IMR-90 (cell line): ENCODE results near the gene FBXO33. TPM values are rescaled to one million over a fixed set of nuclear protein-coding genes. Genes with fewer than 3 reads are reported as not detected.

ENCODE experiments used
- ATAC-seq: fragments of 200-7000 bp; cut with Tn5 transposase; 2 replicates; pipeline ENCODE4 v1.9.1; 2020; ENCODE audit warnings: low read depth, mild to moderate bottlenecking, moderate library complexity
- BruUV-seq: library from RNA; stranded (reverse); fragments of 400-500 nt; replicated peaks from 2 replicates; lab custom pipeline; 2021; lab: Mats Ljungman, UMichigan
- CTCF ChIA-PET: fragments of 300-600 bp; formaldehyde crosslinking; extraction: SDS; loops from one replicate; lab custom pipeline; 2021; ENCODE audit warnings: antibody characterized with exemption; lab: Yijun Ruan, JAX
- POLR2A ChIA-PET: fragments of 300-600 bp; sonication (Branson Sonifier 250); formaldehyde crosslinking; loops from one replicate; lab custom pipeline; 2022; ENCODE audit warnings: antibody characterized with exemption; ENCODE audit not compliant: unreplicated experiment; lab: Charles Lee
- DNase-seq: peaks from one replicate; pipeline ENCODE4 v3.0.0; 2013
- H2AFZ ChIP-seq: replicated peaks from 2 replicates; pipeline ENCODE3; 2013; ENCODE audit warnings: low read length, mild to moderate bottlenecking; ENCODE audit not compliant: poor library complexity
- H2AK5ac ChIP-seq: 2 replicates; pipeline ENCODE4 v1.6.1; 2013; ENCODE audit warnings: low read depth, low read length, inconsistent platforms
- H2AK9ac ChIP-seq: replicated peaks from 2 replicates; pipeline ENCODE3; 2013; ENCODE audit warnings: mild to moderate bottlenecking, low read depth, low read length, moderate library complexity; ENCODE audit not compliant: poor library complexity
- H2BK120ac ChIP-seq: 2 replicates; pipeline ENCODE4 v1.6.1; 2013; ENCODE audit warnings: low read depth, low read length, inconsistent platforms
- H2BK15ac ChIP-seq: 3 replicates; pipeline ENCODE4 v1.6.1; 2013; ENCODE audit warnings: low read depth, low read length, inconsistent platforms
- H2BK20ac ChIP-seq: 2 replicates; pipeline ENCODE4 v1.6.1; 2013; ENCODE audit warnings: low read depth, mild to moderate bottlenecking, inconsistent platforms, low read length, moderate library complexity
- H2BK5ac ChIP-seq: 2 replicates; pipeline ENCODE4 v1.6.1; 2013; ENCODE audit warnings: mild to moderate bottlenecking, low read depth, low read length, inconsistent platforms; ENCODE audit not compliant: poor library complexity, severe bottlenecking
- H3K14ac ChIP-seq: replicated peaks from 2 replicates; pipeline ENCODE4 v1.6.1; 2013; ENCODE audit warnings: low read depth, low read length, inconsistent platforms
- H3K18ac ChIP-seq: 2 replicates; pipeline ENCODE4 v1.6.1; 2013; ENCODE audit warnings: low read depth, low read length, control low read depth
- H3K23ac ChIP-seq: 2 replicates; pipeline ENCODE4 v1.6.1; 2013; ENCODE audit warnings: low read depth, low read length, inconsistent platforms
- H3K27ac ChIP-seq: 2 replicates; pipeline ENCODE4 v1.5.1; 2013; ENCODE audit warnings: mild to moderate bottlenecking, control low read depth, low read length; ENCODE audit not compliant: insufficient read depth
- H3K27me3 ChIP-seq: 2 replicates; pipeline ENCODE4 v1.6.1; 2013; ENCODE audit warnings: low read length; ENCODE audit not compliant: control insufficient read depth, insufficient read depth
- H3K36me3 ChIP-seq: 2 replicates; pipeline ENCODE4 v1.6.1; 2013; ENCODE audit warnings: low read length, mixed read lengths; ENCODE audit not compliant: control insufficient read depth, insufficient read depth
- H3K4ac ChIP-seq: 2 replicates; pipeline ENCODE4 v1.6.1; 2013; ENCODE audit warnings: low read depth, low read length, inconsistent platforms
- H3K4me1 ChIP-seq: 2 replicates; pipeline ENCODE4 v1.6.1; 2013; ENCODE audit warnings: low read length, mixed read lengths; ENCODE audit not compliant: control insufficient read depth, insufficient read depth
- H3K4me2 ChIP-seq: 2 replicates; pipeline ENCODE4 v1.6.1; 2013; ENCODE audit warnings: low read depth, mild to moderate bottlenecking, control low read depth, low read length, moderate library complexity
- H3K4me3 ChIP-seq: 2 replicates; pipeline ENCODE4 v1.5.1; 2013; ENCODE audit warnings: low read depth, mild to moderate bottlenecking, control low read depth, low read length, moderate library complexity; ENCODE audit not compliant: insufficient read depth
- H3K56ac ChIP-seq: 2 replicates; pipeline ENCODE4 v1.6.1; 2013; ENCODE audit warnings: low read length, inconsistent platforms; ENCODE audit not compliant: insufficient read depth; ENCODE audit errors: extremely low read depth
- H3K79me1 ChIP-seq, 2 experiments: 2 replicates each; pipeline ENCODE4 v1.6.1; 2013; ENCODE audit warnings: low read length in 2 of 2, inconsistent platforms in 1 of 2, low read depth in 1 of 2
- H3K9ac ChIP-seq: 2 replicates; pipeline ENCODE4 v1.6.1; 2013; ENCODE audit warnings: low read depth, low read length, control low read depth
- H3K9me1 ChIP-seq: 2 replicates; pipeline ENCODE4 v1.6.1; 2013; ENCODE audit warnings: low read length, inconsistent platforms; ENCODE audit not compliant: insufficient read depth
- H3K9me3 ChIP-seq: 2 replicates; pipeline ENCODE4 v1.6.1; 2013; ENCODE audit warnings: low read length; ENCODE audit not compliant: control insufficient read depth, insufficient read depth
- H4K20me1 ChIP-seq: 2 replicates; pipeline ENCODE4 v1.6.1; 2013; ENCODE audit warnings: low read length, inconsistent platforms; ENCODE audit not compliant: insufficient read depth
- H4K5ac ChIP-seq: 2 replicates; pipeline ENCODE4 v1.6.1; 2013; ENCODE audit warnings: mild to moderate bottlenecking, low read depth, low read length, control low read depth
- H4K8ac ChIP-seq, 2 experiments: 2 replicates each; pipeline ENCODE4 v1.6.1; 2013; ENCODE audit warnings: low read depth in 2 of 2, low read length in 2 of 2, control low read depth in 1 of 2, inconsistent platforms in 1 of 2
- H4K91ac ChIP-seq: 2 replicates; pipeline ENCODE4 v1.6.1; 2013; ENCODE audit warnings: low read depth, low read length, inconsistent platforms; ENCODE audit not compliant: insufficient read depth
- CHD1 ChIP-seq: IDR thresholded peaks from 2 replicates; pipeline ENCODE4 v1.6.1; 2012; ENCODE audit warnings: low read depth, low read length, improper control_type of control experiment
- FOS ChIP-seq: fragments of 150-350 bp; IDR thresholded peaks from 2 replicates; pipeline ENCODE4 v1.6.1; 2016; ENCODE audit warnings: low read depth, low read length
- MAFK ChIP-seq: IDR thresholded peaks from 2 replicates; pipeline ENCODE4 v1.6.1; 2012; ENCODE audit warnings: low read depth, low read length, improper control_type of control experiment
- MAZ ChIP-seq: IDR thresholded peaks from 2 replicates; pipeline ENCODE4 v1.6.1; 2012; ENCODE audit warnings: low read depth, mild to moderate bottlenecking, low read length, improper control_type of control experiment, moderate library complexity, borderline replicate concordance
- MXI1 ChIP-seq: IDR thresholded peaks from 2 replicates; pipeline ENCODE4 v1.6.1; 2012; ENCODE audit warnings: low read depth, mild to moderate bottlenecking, low read length, moderate library complexity, borderline replicate concordance
- RAD21 ChIP-seq: IDR thresholded peaks from 2 replicates; pipeline ENCODE4 v1.6.1; 2012; ENCODE audit warnings: low read length, improper control_type of control experiment
- WGBS, 2 experiments: methylation state at CpG; one replicate each; pipeline versions ENCODE4 v1.1.5 to v1.1.7; 2013; ENCODE audit warnings: missing lambda C conversion rate in 2 of 2; ENCODE audit not compliant: insufficient read length in 1 of 2; ENCODE audit errors: extremely low coverage in 2 of 2; 5-methylcytosine and 5-hydroxymethylcytosine counted together
- dilution Hi-C: fragments of 300-500 bp; cut with HindIII; formaldehyde crosslinking; loops from one replicate; pipeline ENCODE4 v1.14.3; 2018; ENCODE audit warnings: low sequenced_read_pairs; ENCODE audit not compliant: unreplicated experiment
- in situ Hi-C: fragments of 300-500 bp; cut with MboI; formaldehyde crosslinking; loops from 3 replicates; pipeline ENCODE4 v1.14.3; 2019; ENCODE audit warnings: low sequenced_read_pairs, inconsistent platforms, mixed read lengths
- intact Hi-C: fragments of 100-400 bp; cut with micrococcal nuclease; formaldehyde crosslinking; loops from 2 replicates; pipeline ENCODE4 v1.10.0; 2022
- polyA plus RNA-seq, 3 experiments: library from polyadenylated mRNA; depleted of rRNA; stranded (reverse); fragments of >200 nt; gene quantifications; 2 replicates each; pipeline ENCODE4 v1.2.3, GENCODE V29; 2012; ENCODE audit warnings: low replicate concordance in 1 of 3
- total RNA-seq: library from RNA; depleted of rRNA; stranded (reverse); fragments of >200 nt; gene quantifications from 2 replicates; pipeline ENCODE4 v1.2.3, GENCODE V29; 2012
- TF ChIP-seq, protein P1 (sequence below): conservative IDR thresholded peaks from 2 replicates; pipeline ENCODE4 v1.5.1; 2012; ENCODE audit warnings: mild to moderate bottlenecking, low read depth, low read length, improper control_type of control experiment
- TF ChIP-seq, protein P2 (sequence below): fragments of 150-350 bp; IDR thresholded peaks from 2 replicates; pipeline ENCODE4 v1.6.1; 2017; ENCODE audit warnings: mild to moderate bottlenecking, antibody characterized with exemption, low read length, low read depth

FBXO33 gene
- total and polyA plus RNA-seq, 2 of the 4 experiments (the other 2 are of a cell fraction): 7.6 to 10.0 TPM

DNA sequence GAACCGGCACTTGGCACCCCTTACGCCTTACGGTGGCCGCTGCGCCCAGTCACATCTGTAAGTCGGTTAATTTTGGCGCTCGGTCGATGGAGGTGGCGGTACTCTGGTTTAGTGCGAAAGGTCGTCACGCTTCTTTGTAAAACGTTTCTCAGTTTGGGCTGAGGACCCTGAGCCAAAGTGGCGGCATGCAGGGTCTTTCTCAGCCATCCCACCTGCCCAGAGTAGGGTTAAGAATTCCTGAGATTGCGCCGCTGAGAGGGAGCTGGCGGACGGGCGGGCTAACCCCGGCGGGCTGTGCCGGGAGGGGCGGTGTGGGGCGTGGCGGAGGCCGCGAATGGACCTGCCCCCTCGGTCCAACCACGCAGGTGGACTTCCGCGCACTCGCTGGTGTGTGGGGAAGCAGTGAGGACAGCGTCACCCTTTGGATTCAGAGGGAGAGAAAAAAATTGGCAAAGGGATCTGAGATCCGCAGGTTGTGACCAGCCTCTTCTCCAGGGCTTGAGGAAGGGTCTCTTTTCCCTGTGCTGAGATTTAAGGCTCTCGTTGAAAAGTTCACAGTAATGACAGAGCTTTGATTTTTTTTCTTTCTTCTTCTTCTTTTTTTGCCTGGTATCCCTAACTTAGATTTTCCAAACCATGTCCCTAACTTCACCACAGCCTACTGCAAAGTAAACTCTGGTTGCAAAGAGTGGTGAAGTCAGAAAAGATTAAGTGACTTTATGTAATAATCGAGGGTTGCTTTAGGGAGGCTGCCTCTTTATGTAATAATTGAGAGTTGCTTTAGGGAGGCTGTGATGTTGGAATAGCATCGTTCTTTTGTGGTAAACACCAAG is 602 bp upstream of the FBXO33 start:
- H3K4me2 ChIP-seq: peak overlapping the region; percentile 85
- in situ Hi-C loops (no loop called here), intact Hi-C loops (loop anchor here (5.0 kb wide), 2 partner anchors 166 to 261 kb away; partner anchors contain the start of gene TRAPPC6B), dilution Hi-C loops (no loop called here)
- ChIA-PET CTCF (no interaction called here), POLR2A (no interaction called here)
- BruUV-seq: no TSS peak
- peak overlapping the region; percentile 26; the same call in 1 of the 2 replicates for H3K14ac ChIP-seq
- peak overlapping the region; percentile 66 to 90; a peak in 3 of 4 replicates for H4K8ac ChIP-seq
- DNase-seq (peak; percentile 65), ATAC-seq (peak; percentile 72)
- H2BK20ac ChIP-seq: 0 out of 2 replicates have a peak overlapping the region, but pooled peaks have one; percentile 11
- no peaks in the 10 kb centered on the region for H3K36me3 ChIP-seq
- peak overlapping the region; percentile 74 for H2BK120ac ChIP-seq
- H3K23ac ChIP-seq: peak overlapping the region; percentile 54
- H3K27ac ChIP-seq: peak overlapping the region; percentile 78
- peak overlapping the region; percentile 96 for H2AFZ ChIP-seq
- TF ChIP-seq RAD21: 0 out of 2 replicates have a peak, but pooled peaks have one; percentile 13
- TF ChIP-seq CHD1: no peak
- TF ChIP-seq MAZ: peak; percentile 41; the same call in 1 of the 2 replicates
- TF ChIP-seq MXI1: no peak
- TF ChIP-seq, protein P1, sequence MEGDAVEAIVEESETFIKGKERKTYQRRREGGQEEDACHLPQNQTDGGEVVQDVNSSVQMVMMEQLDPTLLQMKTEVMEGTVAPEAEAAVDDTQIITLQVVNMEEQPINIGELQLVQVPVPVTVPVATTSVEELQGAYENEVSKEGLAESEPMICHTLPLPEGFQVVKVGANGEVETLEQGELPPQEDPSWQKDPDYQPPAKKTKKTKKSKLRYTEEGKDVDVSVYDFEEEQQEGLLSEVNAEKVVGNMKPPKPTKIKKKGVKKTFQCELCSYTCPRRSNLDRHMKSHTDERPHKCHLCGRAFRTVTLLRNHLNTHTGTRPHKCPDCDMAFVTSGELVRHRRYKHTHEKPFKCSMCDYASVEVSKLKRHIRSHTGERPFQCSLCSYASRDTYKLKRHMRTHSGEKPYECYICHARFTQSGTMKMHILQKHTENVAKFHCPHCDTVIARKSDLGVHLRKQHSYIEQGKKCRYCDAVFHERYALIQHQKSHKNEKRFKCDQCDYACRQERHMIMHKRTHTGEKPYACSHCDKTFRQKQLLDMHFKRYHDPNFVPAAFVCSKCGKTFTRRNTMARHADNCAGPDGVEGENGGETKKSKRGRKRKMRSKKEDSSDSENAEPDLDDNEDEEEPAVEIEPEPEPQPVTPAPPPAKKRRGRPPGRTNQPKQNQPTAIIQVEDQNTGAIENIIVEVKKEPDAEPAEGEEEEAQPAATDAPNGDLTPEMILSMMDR: 0 out of 2 replicates have a peak, but pooled peaks have one; percentile 7
- TF ChIP-seq FOS: no peak
- TF ChIP-seq, protein P2, sequence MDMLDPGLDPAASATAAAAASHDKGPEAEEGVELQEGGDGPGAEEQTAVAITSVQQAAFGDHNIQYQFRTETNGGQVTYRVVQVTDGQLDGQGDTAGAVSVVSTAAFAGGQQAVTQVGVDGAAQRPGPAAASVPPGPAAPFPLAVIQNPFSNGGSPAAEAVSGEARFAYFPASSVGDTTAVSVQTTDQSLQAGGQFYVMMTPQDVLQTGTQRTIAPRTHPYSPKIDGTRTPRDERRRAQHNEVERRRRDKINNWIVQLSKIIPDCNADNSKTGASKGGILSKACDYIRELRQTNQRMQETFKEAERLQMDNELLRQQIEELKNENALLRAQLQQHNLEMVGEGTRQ: peak; percentile 18
- TF ChIP-seq MAFK: no peak
- peak overlapping the region; percentile 59; the same call in 1 of the 2 replicates for H4K5ac ChIP-seq
- peak overlapping the region; percentile 78 for H3K4ac ChIP-seq
- 1% methylated on average over 13 of the region's 38 CpGs; no CpG with 5 or more reads in 1 of the 2 experiments for WGBS, 2 experiments
- H3K9me1 ChIP-seq: no peaks in the 10 kb centered on the region
- peaks cover 10 to 23% of the 10 kb centered on the region in 2 experiments for H3K79me1 ChIP-seq
- no peaks in the 10 kb centered on the region for H3K27me3 ChIP-seq
- peak overlapping the region; percentile 47; the same call in 1 of the 2 replicates for H3K56ac ChIP-seq
- peak overlapping the region; percentile 73 for H4K91ac ChIP-seq
- H2AK9ac ChIP-seq: peak overlapping the region; percentile 90
- peak overlapping the region; percentile 86 for H3K4me3 ChIP-seq
- H3K9ac ChIP-seq: peak overlapping the region; percentile 80
- H4K20me1 ChIP-seq: peaks cover 18% of the 10 kb centered on the region; the same call in 1 of the 2 replicates
- no peak overlapping the region for H2AK5ac ChIP-seq
- H2BK5ac ChIP-seq: peak overlapping the region; percentile 74
- H3K9me3 ChIP-seq: no peaks in the 10 kb centered on the region
- peak overlapping the region; percentile 68; the same call in 1 of the 2 replicates for H3K18ac ChIP-seq
- H3K4me1 ChIP-seq: 0 out of 2 replicates have a peak, but pooled peaks cover 2% of the 10 kb centered on the region
- H2BK15ac ChIP-seq: peak overlapping the region; percentile 35; the same call in 1 of the 3 replicates
